Embryonic facial prominence (tissue), 1 donor: Measurements from ENCODE around the gene TNRC6B.
"Not testable (repeated sequence)": the region's sequence is repeated elsewhere in the genome, so short reads cannot be mapped to it uniquely, and the experiment has no call there.

Experiments used
- DNase-seq: peaks from one replicate; pipeline ENCODE4 v3.0.0-alpha.2; 2016; ENCODE audit errors: extremely low spot score

Gene TNRC6B

GRCh38 chr22:40364431-40364830 lies 186.7 kb downstream of the TNRC6B start:
- DNase-seq, result no peak

GRCh38 chr22:40366068-40366467 lies 188.3 kb downstream of the TNRC6B start:
- no peak for DNase-seq

DNA sequence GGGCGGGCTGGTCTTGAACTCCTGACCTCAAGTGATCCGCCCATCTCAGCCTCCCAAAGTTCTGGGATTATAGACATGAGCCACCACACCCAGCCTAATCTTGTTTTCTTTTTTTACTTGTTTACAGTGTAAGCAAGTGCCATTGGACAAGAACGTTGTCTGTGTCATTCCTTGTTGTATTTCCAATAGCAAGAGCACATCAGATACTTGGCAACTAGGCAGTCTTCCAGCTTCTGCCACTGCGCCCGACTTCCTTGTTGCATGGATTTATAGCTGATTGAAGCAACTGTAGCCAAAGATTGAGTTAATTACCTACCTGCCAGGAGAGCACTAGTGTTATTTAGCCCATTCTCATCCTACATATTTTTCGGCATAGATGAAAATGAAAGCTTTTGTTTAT lies 189.6 kb downstream of the TNRC6B start:
- no peak for DNase-seq

GRCh38 chr22:40368016-40368415 lies 190.3 kb downstream of the TNRC6B start:
- no peak for DNase-seq

DNA sequence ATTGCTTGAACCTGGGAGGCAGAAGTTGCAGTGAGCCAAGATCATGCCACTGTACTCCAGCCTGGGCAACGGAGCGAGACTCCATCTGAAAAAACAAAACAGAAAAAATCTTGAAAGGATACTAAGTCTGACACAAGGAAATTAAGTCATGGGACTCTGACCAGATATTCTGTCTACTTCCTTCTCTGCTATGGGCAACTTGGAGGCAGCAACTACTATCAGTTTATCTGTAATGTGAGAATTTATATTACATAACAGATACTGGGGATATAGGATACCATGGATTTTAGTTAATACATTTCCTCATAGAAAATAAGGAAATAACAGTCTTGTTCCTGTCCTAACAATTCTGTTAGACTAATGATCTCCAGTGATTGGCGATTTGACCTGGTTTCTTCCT lies 191.1 kb downstream of the TNRC6B start:
- DNase-seq, result no peak

GRCh38 chr22:40374567-40374966 lies 196.8 kb downstream of the TNRC6B start:
- DNase-seq, result no peak

GRCh38 chr22:40376149-40376548 lies 198.4 kb downstream of the TNRC6B start:
- DNase-seq, result no peak

DNA sequence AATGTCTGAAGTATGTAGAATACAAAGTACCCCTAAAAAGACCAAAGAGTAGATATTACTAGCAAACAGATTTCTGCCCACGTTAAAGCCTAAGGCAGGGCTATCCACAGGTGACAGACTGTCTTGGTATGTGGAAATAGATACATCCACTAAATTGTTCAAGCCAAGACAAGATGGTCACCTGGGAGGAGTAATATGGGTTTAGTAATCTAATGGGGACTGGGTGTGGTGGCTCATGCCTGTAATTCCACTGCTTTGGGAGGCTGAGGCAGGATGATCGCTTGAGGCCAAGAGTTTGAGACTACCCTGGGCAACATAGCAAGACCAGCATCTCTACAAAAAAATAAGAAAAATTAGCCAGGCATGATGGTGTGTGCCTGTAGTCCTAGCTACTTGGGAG lies 200.2 kb downstream of the TNRC6B start:
- no peak for DNase-seq

DNA sequence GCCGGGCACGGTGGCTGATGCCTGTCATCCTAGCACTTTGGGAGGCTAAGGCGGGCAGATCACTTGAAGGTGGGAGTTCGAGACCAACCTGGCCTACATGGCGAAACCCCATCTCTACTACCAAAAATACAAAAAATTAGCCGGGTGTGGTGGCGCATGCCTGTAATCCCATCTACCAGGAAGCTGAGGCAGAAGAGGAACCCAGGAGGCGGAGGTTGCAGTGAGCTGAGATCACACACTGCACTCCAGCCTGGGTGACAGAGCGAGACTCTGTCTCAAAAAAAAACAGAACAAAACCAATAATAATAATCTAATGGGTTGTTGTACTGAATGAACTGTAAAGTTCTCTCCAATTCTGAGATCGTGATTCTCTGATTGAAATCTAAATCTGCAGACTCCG lies 200.7 kb downstream of the TNRC6B start:
- DNase-seq, result not testable (repeated sequence)

- no peak for DNase-seq
Measured at GRCh38 chr22:40381461-40381860, 203.7 kb downstream of the TNRC6B start.

GRCh38 chr22:40383905-40384304 lies 206.2 kb downstream of the TNRC6B start:
- no peak for DNase-seq

GRCh38 chr22:40385036-40385782 lies 207.5 kb downstream of the TNRC6B start:
- DNase-seq, result no peak
